HL-60 (cell line): Measurements from ENCODE around the gene NAT8L.

Experiments
- DNase-seq, 2 experiments: peaks; one replicate each; pipeline ENCODE4 v3.0.0-alpha.2; 2010 to 2020; ENCODE audit warnings: low read depth in 1 of 2, low spot score in 1 of 2
- H3K27ac ChIP-seq: fragments of 250-450 bp; sonication (Bioruptor Pico); replicated peaks from 2 replicates; pipeline ENCODE4 v1.5.1; 2020; ENCODE audit warnings: mild to moderate bottlenecking, moderate library complexity
- H3K27me3 ChIP-seq: fragments of 250-450 bp; sonication (Bioruptor Pico); 2 replicates; pipeline ENCODE4 v1.5.1; 2021; ENCODE audit warnings: mild to moderate bottlenecking, moderate library complexity; ENCODE audit not compliant: insufficient read depth, poor library complexity, severe bottlenecking
- H3K4me3 ChIP-seq: replicated peaks from 2 replicates; pipeline ENCODE4 v1.5.1; 2011; ENCODE audit warnings: mild to moderate bottlenecking, control low read depth, low read length; ENCODE audit not compliant: insufficient read depth
- GABPA ChIP-seq: IDR thresholded peaks from 2 replicates; pipeline ENCODE4 v1.6.1; 2012; ENCODE audit warnings: low read depth
- POLR2AphosphoS5 ChIP-seq: IDR thresholded peaks from 2 replicates; pipeline ENCODE4 v1.6.1; 2012; ENCODE audit warnings: low read depth
- SPI1 ChIP-seq: IDR thresholded peaks from 2 replicates; pipeline ENCODE4 v1.6.1; 2012; ENCODE audit warnings: low read depth, mild to moderate bottlenecking, borderline replicate concordance
- TF ChIP-seq, protein P1 (sequence below): IDR thresholded peaks from one replicate; pipeline ENCODE4 v1.5.1; 2011; ENCODE audit warnings: low read length, control low read depth, inconsistent platforms; ENCODE audit not compliant: insufficient read depth
- TF ChIP-seq, protein P2 (sequence below): IDR thresholded peaks from 2 replicates; pipeline ENCODE4 v1.6.1; 2012; ENCODE audit warnings: low read depth; ENCODE audit not compliant: insufficient replicate concordance

The NAT8L gene

DNA sequence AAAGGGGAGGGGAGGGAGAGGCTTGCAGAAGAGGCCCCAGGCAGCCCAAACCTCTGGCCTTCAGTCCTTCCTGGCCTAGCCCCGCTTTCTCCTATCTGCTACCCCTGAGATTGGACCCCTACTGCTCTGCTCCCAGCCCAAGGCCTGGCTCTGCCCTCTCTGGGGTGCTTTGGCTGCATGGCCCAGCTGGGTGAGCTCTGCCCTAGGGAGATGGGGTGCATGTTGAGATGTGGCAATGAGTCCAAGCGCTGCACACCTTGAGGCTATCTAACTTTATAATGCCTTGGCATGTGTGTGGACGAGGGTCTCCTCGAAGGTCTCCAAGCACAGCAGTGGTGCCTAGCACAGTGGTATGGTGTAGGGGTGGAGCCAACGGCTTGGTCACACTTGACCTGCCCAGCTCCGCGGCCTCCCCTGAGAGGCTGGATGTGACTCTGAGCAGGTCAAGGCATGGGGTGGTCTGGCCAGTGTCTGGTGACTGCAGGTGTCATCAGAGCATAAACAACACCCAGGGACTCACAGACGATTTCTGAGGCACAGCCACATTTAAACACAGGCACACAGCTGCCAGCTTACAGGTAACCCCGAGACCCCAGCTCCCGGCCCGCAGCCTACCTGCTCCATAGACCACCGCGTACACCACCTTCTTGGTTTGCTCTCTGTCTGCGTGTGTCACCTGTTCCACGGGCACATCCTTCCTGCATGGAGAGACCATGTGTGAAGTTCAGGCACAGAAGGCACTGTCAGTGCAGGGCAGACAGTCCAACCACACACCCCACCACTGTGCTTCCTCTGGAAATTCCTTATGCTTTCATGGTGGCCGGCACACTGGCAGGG, 36.3 kb downstream of the NAT8L start:
- no peak overlapping the region for H3K27ac ChIP-seq
- H3K4me3 ChIP-seq: no peak overlapping the region
- H3K27me3 ChIP-seq: no peaks in the 10 kb centered on the region
- DNase-seq: no peak
- no peak for TF ChIP-seq GABPA
- TF ChIP-seq, protein P1, sequence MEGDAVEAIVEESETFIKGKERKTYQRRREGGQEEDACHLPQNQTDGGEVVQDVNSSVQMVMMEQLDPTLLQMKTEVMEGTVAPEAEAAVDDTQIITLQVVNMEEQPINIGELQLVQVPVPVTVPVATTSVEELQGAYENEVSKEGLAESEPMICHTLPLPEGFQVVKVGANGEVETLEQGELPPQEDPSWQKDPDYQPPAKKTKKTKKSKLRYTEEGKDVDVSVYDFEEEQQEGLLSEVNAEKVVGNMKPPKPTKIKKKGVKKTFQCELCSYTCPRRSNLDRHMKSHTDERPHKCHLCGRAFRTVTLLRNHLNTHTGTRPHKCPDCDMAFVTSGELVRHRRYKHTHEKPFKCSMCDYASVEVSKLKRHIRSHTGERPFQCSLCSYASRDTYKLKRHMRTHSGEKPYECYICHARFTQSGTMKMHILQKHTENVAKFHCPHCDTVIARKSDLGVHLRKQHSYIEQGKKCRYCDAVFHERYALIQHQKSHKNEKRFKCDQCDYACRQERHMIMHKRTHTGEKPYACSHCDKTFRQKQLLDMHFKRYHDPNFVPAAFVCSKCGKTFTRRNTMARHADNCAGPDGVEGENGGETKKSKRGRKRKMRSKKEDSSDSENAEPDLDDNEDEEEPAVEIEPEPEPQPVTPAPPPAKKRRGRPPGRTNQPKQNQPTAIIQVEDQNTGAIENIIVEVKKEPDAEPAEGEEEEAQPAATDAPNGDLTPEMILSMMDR: no peak
- TF ChIP-seq SPI1: no peak
- TF ChIP-seq, protein P2, sequence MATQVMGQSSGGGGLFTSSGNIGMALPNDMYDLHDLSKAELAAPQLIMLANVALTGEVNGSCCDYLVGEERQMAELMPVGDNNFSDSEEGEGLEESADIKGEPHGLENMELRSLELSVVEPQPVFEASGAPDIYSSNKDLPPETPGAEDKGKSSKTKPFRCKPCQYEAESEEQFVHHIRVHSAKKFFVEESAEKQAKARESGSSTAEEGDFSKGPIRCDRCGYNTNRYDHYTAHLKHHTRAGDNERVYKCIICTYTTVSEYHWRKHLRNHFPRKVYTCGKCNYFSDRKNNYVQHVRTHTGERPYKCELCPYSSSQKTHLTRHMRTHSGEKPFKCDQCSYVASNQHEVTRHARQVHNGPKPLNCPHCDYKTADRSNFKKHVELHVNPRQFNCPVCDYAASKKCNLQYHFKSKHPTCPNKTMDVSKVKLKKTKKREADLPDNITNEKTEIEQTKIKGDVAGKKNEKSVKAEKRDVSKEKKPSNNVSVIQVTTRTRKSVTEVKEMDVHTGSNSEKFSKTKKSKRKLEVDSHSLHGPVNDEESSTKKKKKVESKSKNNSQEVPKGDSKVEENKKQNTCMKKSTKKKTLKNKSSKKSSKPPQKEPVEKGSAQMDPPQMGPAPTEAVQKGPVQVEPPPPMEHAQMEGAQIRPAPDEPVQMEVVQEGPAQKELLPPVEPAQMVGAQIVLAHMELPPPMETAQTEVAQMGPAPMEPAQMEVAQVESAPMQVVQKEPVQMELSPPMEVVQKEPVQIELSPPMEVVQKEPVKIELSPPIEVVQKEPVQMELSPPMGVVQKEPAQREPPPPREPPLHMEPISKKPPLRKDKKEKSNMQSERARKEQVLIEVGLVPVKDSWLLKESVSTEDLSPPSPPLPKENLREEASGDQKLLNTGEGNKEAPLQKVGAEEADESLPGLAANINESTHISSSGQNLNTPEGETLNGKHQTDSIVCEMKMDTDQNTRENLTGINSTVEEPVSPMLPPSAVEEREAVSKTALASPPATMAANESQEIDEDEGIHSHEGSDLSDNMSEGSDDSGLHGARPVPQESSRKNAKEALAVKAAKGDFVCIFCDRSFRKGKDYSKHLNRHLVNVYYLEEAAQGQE: no peak
- TF ChIP-seq POLR2AphosphoS5: no peak

DNA sequence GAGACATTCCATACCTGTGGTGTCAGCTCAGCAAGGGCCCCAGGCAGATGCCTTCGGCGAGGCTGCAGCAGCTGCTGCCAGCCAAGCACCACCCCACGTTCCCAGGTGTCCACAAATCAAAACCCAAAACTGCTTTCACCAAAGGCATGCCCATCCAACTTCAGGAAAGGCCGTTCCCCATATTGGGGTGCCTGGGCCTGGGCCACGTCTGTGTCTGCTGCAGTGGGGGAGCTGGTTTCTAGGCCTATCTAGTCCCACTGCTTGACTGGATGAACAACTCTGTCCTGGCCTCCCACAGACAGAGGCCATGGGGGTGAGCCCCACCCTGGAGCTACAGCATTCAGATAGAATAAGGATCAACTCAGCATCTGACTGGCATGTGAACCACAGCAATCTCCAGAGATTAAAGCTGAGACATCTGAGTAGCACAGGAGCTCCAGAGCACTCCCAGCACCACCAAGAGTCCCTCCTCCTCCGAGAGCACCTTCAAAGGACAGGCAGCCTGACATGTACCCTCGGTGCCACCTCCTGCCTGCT, 37.0 kb downstream of the NAT8L start:
- no peak for DNase-seq
- Histone ChIP-seq H3K4me3 (no peak overlapping the region), H3K27ac (no peak overlapping the region), H3K27me3 (no peaks in the 10 kb centered on the region)
- TF ChIP-seq SPI1 (no peak), GABPA (no peak), POLR2AphosphoS5 (no peak)
- TF ChIP-seq, protein P1: no peak
- TF ChIP-seq, protein P2: no peak

- Histone ChIP-seq H3K27me3 (no peaks in the 10 kb centered on the region), H3K4me3 (no peak overlapping the region), H3K27ac (no peak overlapping the region)
- TF ChIP-seq POLR2AphosphoS5 (no peak), GABPA (no peak)
- no peak for DNase-seq
Observed at GRCh38 chr4:2101346-2102044, 42.4 kb downstream of the NAT8L start.

DNA sequence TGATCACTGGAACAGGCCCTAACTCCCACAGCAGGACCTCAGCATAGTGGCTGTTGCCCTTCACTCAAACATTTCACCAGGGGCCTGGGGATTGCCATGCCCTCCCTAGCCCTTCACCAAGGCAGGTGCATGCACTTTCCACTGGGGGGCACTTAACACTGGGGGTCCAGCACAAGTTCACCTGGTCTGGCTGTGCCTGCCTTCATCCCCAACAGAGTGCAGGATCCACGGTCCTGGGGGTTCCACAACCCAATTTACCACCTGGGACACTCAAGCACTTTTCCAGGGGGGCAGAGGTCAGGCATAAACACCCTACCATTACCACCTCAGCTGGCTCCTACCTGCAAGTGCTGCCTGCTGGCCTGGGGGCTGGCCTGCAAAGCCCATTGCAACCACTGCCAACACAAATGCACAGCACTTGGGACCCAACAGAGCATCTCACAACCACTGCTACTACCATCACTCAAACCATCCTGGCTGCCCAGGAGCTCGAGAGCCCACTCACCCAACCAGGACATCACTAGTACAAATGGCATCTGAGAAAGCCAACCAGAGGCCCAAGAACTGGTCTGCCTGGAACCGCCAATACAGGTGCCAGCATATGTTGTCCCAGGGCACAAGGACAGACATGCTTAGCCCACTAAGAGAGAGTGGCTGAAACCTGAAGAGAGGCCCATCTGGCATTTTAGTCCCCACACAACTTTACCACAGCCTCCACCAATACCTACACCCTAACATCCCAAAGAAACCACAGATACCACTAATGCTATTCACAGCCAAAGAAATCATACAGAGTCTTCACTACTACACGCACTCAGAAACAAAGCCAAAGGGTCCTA, 43.1 kb downstream of the NAT8L start:
- Histone ChIP-seq H3K4me3 (no peak overlapping the region), H3K27ac (no peak overlapping the region), H3K27me3 (no peaks in the 10 kb centered on the region)
- no peak for DNase-seq
- TF ChIP-seq, protein P1: no peak
- TF ChIP-seq POLR2AphosphoS5: no peak
- no peak for TF ChIP-seq SPI1
- TF ChIP-seq GABPA: no peak
- TF ChIP-seq, protein P2: no peak
